Measurements from ENCODE around the gene IFNA17. TPM values are rescaled to one million over a fixed set of nuclear protein-coding genes. Genes with fewer than 3 reads are reported as not detected.
"Not testable (repeated sequence)": the region's sequence is repeated elsewhere in the genome, so short reads cannot be mapped to it uniquely, and the experiment has no call there.

Gene IFNA17
- total and polyA plus RNA-seq, 2 donors: not detected

- not testable (repeated sequence) for H3K4me3 ChIP-seq (ENCODE audit: low read length in 2 of 2); H3K9me3 ChIP-seq (ENCODE audit: control insufficient read depth in 2 of 2, insufficient read depth in 1 of 2, low read length in 1 of 2); H3K4me1 ChIP-seq (ENCODE audit: control insufficient read depth in 2 of 2, insufficient read depth in 2 of 2, low read length in 2 of 2); H3K27ac ChIP-seq (ENCODE audit: low read depth in 1 of 2, low read length in 1 of 2); H3K27me3 ChIP-seq (ENCODE audit: control insufficient read depth in 2 of 2, insufficient read depth in 1 of 2, low read length in 1 of 2); H3K36me3 ChIP-seq (ENCODE audit: control insufficient read depth in 2 of 2, insufficient read depth in 2 of 2, low read length in 1 of 2)
- peak in 6 of 9 donors; percentile 4 to 57 (median 10) for DNase-seq (ENCODE audit: low read depth in 6 of 9, low spot score in 9 of 9)
- WGBS: 42% methylated on average over 5 of the region's 5 CpGs
Measured at GRCh38 chr9:21213411-21214326, 14.4 kb downstream of the IFNA17 start.

DNA sequence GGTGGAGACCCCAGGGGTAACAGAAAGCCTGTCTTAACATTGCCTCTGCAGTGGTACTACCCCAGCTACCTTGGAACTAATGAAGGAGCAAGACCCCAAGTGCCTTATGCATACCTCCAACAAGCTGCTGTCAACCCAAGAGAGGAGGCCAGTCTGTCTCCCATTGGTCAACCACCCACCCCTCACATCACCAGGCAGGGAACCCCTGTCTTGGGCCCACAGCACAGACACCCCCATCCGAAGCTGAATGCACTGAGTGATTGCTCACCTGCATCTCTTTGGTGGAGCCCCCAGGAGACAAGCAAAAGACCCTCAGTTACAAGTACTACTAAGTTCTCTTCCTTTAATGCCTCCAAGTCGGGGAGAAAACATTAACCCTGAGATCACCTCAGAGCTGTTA lies 15.9 kb downstream of the IFNA17 start:
- not testable (repeated sequence) for H3K36me3 ChIP-seq (ENCODE audit: control insufficient read depth in 2 of 2, insufficient read depth in 2 of 2, low read length in 1 of 2); H3K9me3 ChIP-seq (ENCODE audit: control insufficient read depth in 2 of 2, insufficient read depth in 1 of 2, low read length in 1 of 2); H3K27me3 ChIP-seq (ENCODE audit: control insufficient read depth in 2 of 2, insufficient read depth in 1 of 2, low read length in 1 of 2); H3K4me1 ChIP-seq (ENCODE audit: control insufficient read depth in 2 of 2, insufficient read depth in 2 of 2, low read length in 2 of 2); H3K27ac ChIP-seq (ENCODE audit: low read depth in 1 of 2, low read length in 1 of 2); H3K4me3 ChIP-seq (ENCODE audit: low read length in 2 of 2); DNase-seq (ENCODE audit: low read depth in 6 of 9, low spot score in 9 of 9)
- WGBS: 84% methylated on average over 2 of the region's 2 CpGs

DNA sequence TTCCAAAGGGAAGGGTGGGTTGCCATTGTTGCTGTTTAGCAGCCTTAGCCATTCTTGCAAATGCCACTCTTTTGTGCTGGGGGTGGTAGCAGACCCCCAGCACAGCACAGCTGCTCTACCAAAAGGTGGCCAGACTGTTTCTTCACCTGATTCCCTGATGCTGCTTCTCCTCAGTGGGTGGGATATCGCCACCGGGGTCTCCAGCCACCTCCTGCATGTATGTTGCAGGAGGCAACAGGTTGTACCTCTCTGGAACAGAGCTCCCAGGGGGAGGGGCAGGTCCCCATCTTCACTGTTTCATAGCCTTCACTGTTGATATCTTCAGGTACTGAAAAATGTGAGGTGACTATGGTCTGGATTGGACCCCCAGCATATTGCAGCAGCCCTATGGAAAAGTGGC lies 17.2 kb downstream of the IFNA17 start:
- H3K36me3 ChIP-seq (ENCODE audit: control insufficient read depth in 2 of 2, insufficient read depth in 2 of 2, low read length in 1 of 2); DNase-seq (ENCODE audit: low read depth in 6 of 9, low spot score in 9 of 9); H3K27ac ChIP-seq (ENCODE audit: low read depth in 1 of 2, low read length in 1 of 2); H3K27me3 ChIP-seq (ENCODE audit: control insufficient read depth in 2 of 2, insufficient read depth in 1 of 2, low read length in 1 of 2); H3K4me3 ChIP-seq (ENCODE audit: low read length in 2 of 2); H3K4me1 ChIP-seq (ENCODE audit: control insufficient read depth in 2 of 2, insufficient read depth in 2 of 2, low read length in 2 of 2); H3K9me3 ChIP-seq (ENCODE audit: control insufficient read depth in 2 of 2, insufficient read depth in 1 of 2, low read length in 1 of 2): not testable (repeated sequence)
- WGBS: 98% methylated on average over 2 of the region's 2 CpGs

DNA sequence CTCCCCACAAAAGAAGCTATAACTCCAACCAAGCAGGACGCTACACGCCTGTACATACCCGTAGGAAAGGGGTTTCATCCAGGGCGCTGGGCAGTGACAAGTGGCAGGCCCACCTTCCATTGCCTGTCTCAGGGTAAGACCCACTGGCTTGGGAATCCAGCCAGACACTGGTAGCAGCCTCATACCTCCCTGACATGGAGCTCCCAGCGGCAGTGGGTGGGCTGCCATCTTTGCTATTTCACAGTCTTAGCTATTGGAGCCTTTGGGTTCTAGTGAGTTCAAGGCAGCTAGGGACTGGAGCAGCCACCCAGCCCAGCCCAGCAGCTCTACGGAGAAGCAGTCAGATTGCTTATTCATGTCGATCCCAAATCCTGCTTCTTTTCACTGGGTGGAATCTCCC lies 17.7 kb downstream of the IFNA17 start:
- Histone ChIP-seq H3K4me1 (ENCODE audit: control insufficient read depth in 2 of 2, insufficient read depth in 2 of 2, low read length in 2 of 2) (no peaks in the 10 kb centered on the region), H3K27me3 (ENCODE audit: control insufficient read depth in 2 of 2, insufficient read depth in 1 of 2, low read length in 1 of 2) (no peaks in the 10 kb centered on the region), H3K4me3 (ENCODE audit: low read length in 2 of 2) (no peak overlapping the region), H3K9me3 (ENCODE audit: control insufficient read depth in 2 of 2, insufficient read depth in 1 of 2, low read length in 1 of 2) (no peaks in the 10 kb centered on the region), H3K36me3 (ENCODE audit: control insufficient read depth in 2 of 2, insufficient read depth in 2 of 2, low read length in 1 of 2) (no peaks in the 10 kb centered on the region), H3K27ac (ENCODE audit: low read depth in 1 of 2, low read length in 1 of 2) (no peak overlapping the region)
- DNase-seq (ENCODE audit: low read depth in 6 of 9, low spot score in 9 of 9): no peak
- 99% methylated on average over 7 of the region's 7 CpGs for WGBS

- H3K9me3 ChIP-seq (ENCODE audit: control insufficient read depth in 2 of 2, insufficient read depth in 1 of 2, low read length in 1 of 2); H3K36me3 ChIP-seq (ENCODE audit: control insufficient read depth in 2 of 2, insufficient read depth in 2 of 2, low read length in 1 of 2); H3K27ac ChIP-seq (ENCODE audit: low read depth in 1 of 2, low read length in 1 of 2); DNase-seq (ENCODE audit: low read depth in 6 of 9, low spot score in 9 of 9); H3K4me1 ChIP-seq (ENCODE audit: control insufficient read depth in 2 of 2, insufficient read depth in 2 of 2, low read length in 2 of 2); H3K4me3 ChIP-seq (ENCODE audit: low read length in 2 of 2); H3K27me3 ChIP-seq (ENCODE audit: control insufficient read depth in 2 of 2, insufficient read depth in 1 of 2, low read length in 1 of 2): not testable (repeated sequence)
- WGBS: 97% methylated on average over 3 of the region's 3 CpGs
Measured at GRCh38 chr9:21207043-21207442, 21.0 kb downstream of the IFNA17 start, which contains the start of gene IFNA10. IFNA10 (minus strand) TSS chr9:21207143; CDS start chr9:21207097, 46 bp downstream.

- Histone ChIP-seq H3K27me3 (ENCODE audit: control insufficient read depth in 2 of 2, insufficient read depth in 1 of 2, low read length in 1 of 2) (no peaks in the 10 kb centered on the region), H3K27ac (ENCODE audit: low read depth in 1 of 2, low read length in 1 of 2) (no peak overlapping the region), H3K36me3 (ENCODE audit: control insufficient read depth in 2 of 2, insufficient read depth in 2 of 2, low read length in 1 of 2) (no peaks in the 10 kb centered on the region), H3K4me1 (ENCODE audit: control insufficient read depth in 2 of 2, insufficient read depth in 2 of 2, low read length in 2 of 2) (no peaks in the 10 kb centered on the region), H3K9me3 (ENCODE audit: control insufficient read depth in 2 of 2, insufficient read depth in 1 of 2, low read length in 1 of 2) (no peaks in the 10 kb centered on the region), H3K4me3 (ENCODE audit: low read length in 2 of 2) (no peak overlapping the region)
- DNase-seq (ENCODE audit: low read depth in 6 of 9, low spot score in 9 of 9): no peak
Measured at GRCh38 chr9:21205204-21205603, 22.8 kb downstream of the IFNA17 start.

DNA sequence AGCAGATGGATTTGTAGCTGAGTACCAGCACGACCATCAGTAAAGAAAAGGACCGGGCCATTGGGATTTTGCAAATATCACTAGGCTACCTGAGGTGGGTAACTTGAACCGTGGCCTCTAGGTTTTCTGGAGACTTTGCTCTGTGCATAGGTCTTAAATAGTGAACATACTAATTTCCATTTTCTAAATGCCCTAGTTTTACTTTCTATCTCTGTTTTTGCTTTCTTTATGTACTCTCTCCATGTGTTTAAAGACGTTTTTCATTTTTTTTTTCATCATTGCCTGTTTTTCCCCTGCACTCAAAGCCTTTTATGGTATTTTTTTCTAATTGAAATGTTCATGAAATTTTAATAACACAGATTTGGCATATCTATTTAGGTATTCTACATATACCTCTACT lies 25.9 kb downstream of the IFNA17 start, which contains the start of gene IFNA7:
Gene IFNA7, minus strand, starts transcription at position 101 of the 400 bp plus-strand sequence. Its CDS starts 40 bp downstream, at position 61.
- not testable (repeated sequence) for H3K4me3 ChIP-seq (ENCODE audit: low read length in 2 of 2); H3K27ac ChIP-seq (ENCODE audit: low read depth in 1 of 2, low read length in 1 of 2); H3K36me3 ChIP-seq (ENCODE audit: control insufficient read depth in 2 of 2, insufficient read depth in 2 of 2, low read length in 1 of 2); DNase-seq (ENCODE audit: low read depth in 6 of 9, low spot score in 9 of 9); H3K9me3 ChIP-seq (ENCODE audit: control insufficient read depth in 2 of 2, insufficient read depth in 1 of 2, low read length in 1 of 2); H3K4me1 ChIP-seq (ENCODE audit: control insufficient read depth in 2 of 2, insufficient read depth in 2 of 2, low read length in 2 of 2); H3K27me3 ChIP-seq (ENCODE audit: control insufficient read depth in 2 of 2, insufficient read depth in 1 of 2, low read length in 1 of 2)
- whole genome bisulfite sequencing: 94% methylated on average over 4 of the region's 4 CpGs

GRCh38 chr9:21194867-21195776 lies 32.9 kb downstream of the IFNA17 start:
- not testable (repeated sequence) for H3K36me3 ChIP-seq (ENCODE audit: control insufficient read depth in 2 of 2, insufficient read depth in 2 of 2, low read length in 1 of 2); H3K27ac ChIP-seq (ENCODE audit: low read depth in 1 of 2, low read length in 1 of 2); H3K9me3 ChIP-seq (ENCODE audit: control insufficient read depth in 2 of 2, insufficient read depth in 1 of 2, low read length in 1 of 2); H3K27me3 ChIP-seq (ENCODE audit: control insufficient read depth in 2 of 2, insufficient read depth in 1 of 2, low read length in 1 of 2); H3K4me1 ChIP-seq (ENCODE audit: control insufficient read depth in 2 of 2, insufficient read depth in 2 of 2, low read length in 2 of 2); H3K4me3 ChIP-seq (ENCODE audit: low read length in 2 of 2)
- DNase-seq (ENCODE audit: low read depth in 6 of 9, low spot score in 9 of 9): peak in 5 of 9 donors; percentile 3 to 54 (median 10)
- 41% methylated on average over 6 of the region's 6 CpGs for WGBS

GRCh38 chr9:21187487-21187886 lies 40.5 kb downstream of the IFNA17 start, which contains the start of gene IFNA4:
IFNA4 (minus strand) TSS chr9:21187587; CDS start chr9:21187531, 56 bp downstream.
- H3K27ac ChIP-seq (ENCODE audit: low read depth in 1 of 2, low read length in 1 of 2); H3K4me3 ChIP-seq (ENCODE audit: low read length in 2 of 2); H3K4me1 ChIP-seq (ENCODE audit: control insufficient read depth in 2 of 2, insufficient read depth in 2 of 2, low read length in 2 of 2); H3K36me3 ChIP-seq (ENCODE audit: control insufficient read depth in 2 of 2, insufficient read depth in 2 of 2, low read length in 1 of 2); DNase-seq (ENCODE audit: low read depth in 6 of 9, low spot score in 9 of 9); H3K9me3 ChIP-seq (ENCODE audit: control insufficient read depth in 2 of 2, insufficient read depth in 1 of 2, low read length in 1 of 2); H3K27me3 ChIP-seq (ENCODE audit: control insufficient read depth in 2 of 2, insufficient read depth in 1 of 2, low read length in 1 of 2): not testable (repeated sequence)
- WGBS: 97% methylated on average over 3 of the region's 3 CpGs

Data from thymus (tissue), 11 donors.